G401 (cell line): ENCODE results near the gene RGS11. TPM values are rescaled to one million over a fixed set of nuclear protein-coding genes. Genes with fewer than 3 reads are reported as not detected.
"Not testable (repeated sequence)": the region's sequence is repeated elsewhere in the genome, so short reads cannot be mapped to it uniquely, and the experiment has no call there.

ENCODE experiments used
- DNase-seq: peaks from one replicate; pipeline ENCODE4 v3.0.0-alpha.2; 2015; ENCODE audit warnings: low spot score
- in situ Hi-C: cut with HindIII; loops from 2 replicates; pipeline ENCODE4 v1.10.0; 2016; ENCODE audit warnings: low sequenced_read_pairs, mixed read lengths
- total RNA-seq: library from RNA; depleted of rRNA; stranded (reverse); fragments of >200 nt; shearing (Covaris generic); gene quantifications from 2 replicates; pipeline ENCODE4 v1.2.3, GENCODE V29; 2014

Gene RGS11
- total RNA-seq, 1 experiment from 2014 or later: 0.37 TPM

DNA sequence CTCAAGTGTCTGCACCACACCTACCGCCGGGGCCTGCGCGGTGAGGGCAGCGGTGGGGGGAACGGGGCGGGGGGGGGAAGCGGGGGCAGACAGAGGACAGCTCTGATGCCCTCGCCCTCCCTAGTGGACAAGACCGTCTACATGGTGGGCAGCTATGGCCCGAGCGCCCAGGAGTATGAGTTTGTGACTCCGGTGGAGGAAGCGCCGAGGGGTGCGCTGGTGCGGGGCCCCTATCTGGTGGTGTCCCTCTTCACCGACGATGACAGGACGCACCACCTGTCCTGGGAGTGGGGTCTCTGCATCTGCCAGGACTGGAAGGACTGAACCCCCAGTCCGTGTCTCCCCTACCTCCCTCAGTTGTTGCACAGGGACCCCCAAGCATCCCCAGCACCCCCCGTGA is 6.7 kb upstream of the RGS11 start:
- in situ Hi-C loops: no loop called here
- no peak for DNase-seq

GRCh38 chr16:281660-282255 is 6.0 kb upstream of the RGS11 start:
- DNase-seq: peak; percentile 49
- in situ Hi-C loops: no loop called here

DNA sequence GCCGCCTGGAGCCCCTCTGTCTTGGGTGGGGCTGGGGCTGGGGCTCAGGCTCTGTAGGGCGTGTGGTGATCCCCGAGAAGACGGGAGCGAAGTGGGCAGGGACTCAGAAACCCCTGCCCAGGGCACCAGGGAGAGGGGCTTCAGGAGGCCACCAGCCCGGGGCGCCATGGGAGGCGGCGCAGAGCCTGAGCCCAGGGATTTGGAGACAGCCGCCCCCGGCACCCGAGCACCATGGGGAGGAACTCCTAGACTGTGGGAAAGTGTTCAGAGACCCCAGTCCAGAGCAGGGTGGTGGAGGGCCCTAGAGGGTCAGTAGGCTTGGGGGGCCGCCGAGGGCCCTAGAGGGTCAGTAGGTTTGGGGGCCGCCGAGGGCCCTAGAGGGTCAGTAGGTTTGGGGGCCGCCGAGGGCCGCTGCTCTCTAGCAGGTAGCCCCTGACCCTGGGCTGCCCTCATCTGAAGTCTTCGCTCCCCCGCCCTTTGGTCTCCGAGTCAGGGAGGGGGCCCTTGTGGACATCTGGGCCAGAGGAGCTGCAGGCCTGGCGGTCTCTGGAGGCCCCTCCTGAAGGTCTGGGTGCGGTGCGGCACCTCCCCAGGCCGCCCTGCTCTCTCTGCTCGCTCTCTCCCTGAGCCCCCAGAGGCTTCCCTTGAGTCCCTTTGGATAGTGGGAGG is 5.4 kb upstream of the RGS11 start:
- in situ Hi-C loops: no loop called here
- DNase-seq: no peak

DNA sequence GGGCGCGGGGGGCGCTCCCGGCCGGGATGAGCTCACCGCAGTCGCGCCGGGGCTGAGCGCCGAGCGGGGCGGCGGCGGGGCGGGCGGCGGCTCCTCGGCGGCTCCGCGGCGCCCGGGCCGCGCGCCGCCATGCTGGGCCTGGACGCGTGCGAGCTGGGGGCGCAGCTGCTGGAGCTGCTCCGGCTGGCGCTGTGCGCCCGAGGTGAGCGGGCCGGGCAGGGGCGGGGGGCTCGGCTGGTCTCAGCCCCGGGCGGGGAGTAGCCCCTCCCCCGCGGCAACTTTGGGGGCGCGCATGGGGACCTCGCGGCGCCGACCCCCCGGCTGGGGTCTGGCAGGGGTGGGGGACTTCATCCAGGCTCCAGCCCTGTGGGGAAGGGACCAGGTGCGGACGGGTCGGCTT is 4.8 kb upstream of the RGS11 start, which contains the start of gene ARHGDIG:
ARHGDIG (plus strand) TSS at position 40 of the 400 bp plus-strand sequence; CDS start at position 130, 90 bp downstream.
- DNase-seq: no peak
- in situ Hi-C loops: no loop called here

GRCh38 chr16:280005-280460 is 4.3 kb upstream of the RGS11 start:
- in situ Hi-C loops: no loop called here
- no peak for DNase-seq

- DNase-seq: no peak
- in situ Hi-C loops: no loop called here
Measured at GRCh38 chr16:279531-279930, 3.8 kb upstream of the RGS11 start.

DNA sequence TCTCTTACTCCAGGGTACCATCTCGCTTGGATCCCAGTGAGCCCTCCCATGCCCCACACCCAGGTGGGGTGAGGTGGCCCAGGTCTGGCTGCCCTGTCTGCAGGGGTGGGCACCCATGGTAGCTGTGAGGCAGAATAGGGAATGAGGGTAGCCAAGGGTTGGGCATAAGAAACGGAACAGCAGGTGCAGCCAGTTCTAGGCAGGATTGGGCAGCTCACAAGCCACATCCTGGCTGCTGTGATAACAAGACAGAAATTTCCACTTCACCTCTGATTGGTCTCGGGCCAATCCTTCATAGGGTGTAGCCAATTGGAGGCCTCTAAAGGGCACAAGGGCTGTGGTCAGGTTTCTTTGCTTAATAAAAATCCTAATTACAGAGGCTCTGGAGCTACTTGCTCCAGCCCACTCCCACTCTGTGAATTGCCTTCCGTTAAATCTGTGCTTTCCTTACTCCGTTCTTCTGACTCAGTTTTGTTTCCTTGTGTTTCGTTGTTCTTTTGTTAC is 3.2 kb upstream of the RGS11 start:
- DNase-seq: peak; percentile 89

GRCh38 chr16:276426-277077 is 808 bp upstream of the RGS11 start:
- in situ Hi-C loops: no loop called here
- no peak for DNase-seq

More for the DNA sequence above, 3.2 kb upstream of the RGS11 start:
- in situ Hi-C loops: no loop called here

- DNase-seq: no peak
- in situ Hi-C loops: no loop called here
Measured at GRCh38 chr16:275041-275641, 603 bp downstream of the RGS11 start.

DNA sequence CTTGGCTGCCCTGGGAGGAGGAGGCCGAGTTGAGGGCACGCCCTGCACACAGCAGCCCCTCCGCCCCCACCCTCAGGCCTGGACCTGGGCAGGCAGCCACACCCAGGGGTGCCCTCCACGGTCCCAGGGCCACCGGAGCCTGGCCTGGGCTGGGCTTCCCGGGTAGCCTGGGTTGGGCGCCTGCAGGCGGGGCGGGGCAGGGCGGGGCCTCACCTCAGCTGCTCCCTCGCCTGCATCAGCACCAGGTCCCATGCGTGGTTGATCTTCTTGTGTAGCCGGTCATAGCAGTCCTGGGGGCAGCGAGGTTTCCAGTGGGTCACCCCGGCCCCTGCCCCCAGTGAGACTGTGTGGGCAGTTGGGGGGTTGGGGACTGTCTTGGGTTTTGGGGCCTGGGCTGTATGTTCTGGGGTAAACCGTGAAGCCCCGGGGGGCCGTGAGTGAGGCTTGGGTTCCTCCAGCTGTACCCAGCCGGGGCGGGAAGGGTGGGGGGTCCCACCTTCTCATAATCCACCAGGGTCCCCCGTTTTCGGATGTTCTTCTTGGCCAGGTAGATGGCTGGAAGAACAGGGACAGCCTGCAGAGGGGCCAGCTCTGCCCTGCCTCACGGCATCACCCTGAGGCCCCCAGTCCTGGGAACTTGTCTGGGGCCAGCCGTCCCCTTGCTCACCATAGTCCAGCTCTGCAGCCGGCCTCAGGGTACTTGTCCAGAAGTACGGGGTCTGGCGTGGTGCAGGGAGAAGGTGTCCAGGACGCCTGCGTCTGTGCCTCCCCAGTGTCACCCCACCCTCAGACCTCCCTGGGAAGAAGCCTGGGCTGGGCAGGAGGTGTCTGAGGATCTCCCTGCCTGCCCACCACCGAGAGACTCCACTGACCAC is 2.0 kb downstream of the RGS11 start:
- in situ Hi-C loops: no loop called here
- DNase-seq: no peak

- no peak for DNase-seq
- in situ Hi-C loops: no loop called here
Measured at GRCh38 chr16:272633-273546, 2.9 kb downstream of the RGS11 start.

DNA sequence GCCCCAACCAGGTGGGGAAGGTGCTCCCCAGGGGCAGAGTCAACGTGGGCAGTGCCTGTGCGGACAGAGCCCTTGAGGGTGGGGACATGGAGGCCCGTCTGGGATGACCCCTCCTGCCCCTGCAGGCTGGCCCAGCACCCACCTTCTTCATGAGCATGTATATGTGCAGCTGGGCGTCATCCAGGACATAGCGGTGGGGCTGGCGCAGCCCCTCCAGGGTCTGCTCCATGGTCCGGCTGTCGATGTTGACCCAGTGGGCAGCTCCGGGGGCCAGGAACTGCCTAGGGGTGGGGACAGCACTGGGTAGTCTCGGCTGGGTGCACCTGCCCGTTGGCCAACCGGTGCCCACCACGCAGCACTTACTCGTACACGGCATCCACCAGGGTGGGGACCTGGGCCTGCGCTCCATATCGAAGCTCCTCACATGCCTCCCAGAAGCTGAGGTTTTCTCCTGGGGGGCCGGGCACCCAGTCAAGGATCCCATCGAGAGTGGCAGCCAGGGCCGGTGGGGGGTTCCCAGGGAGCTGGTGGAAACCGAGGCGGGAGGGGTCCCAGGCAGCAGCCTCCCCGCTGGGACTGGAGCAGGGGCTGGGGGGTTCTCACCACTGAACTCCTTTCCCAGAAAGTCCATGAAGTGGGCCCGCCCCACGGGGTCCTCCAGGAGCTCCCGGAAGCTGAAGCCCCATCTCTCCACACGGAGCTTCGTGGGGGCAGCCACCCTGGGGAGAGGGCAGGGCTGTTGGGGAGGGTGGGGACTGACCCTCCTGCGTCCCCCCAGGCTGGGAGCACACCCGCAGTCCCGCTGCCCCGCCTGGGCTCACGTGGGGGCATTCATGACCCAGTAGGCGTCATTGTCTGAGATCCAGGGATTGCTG is 5.1 kb downstream of the RGS11 start:
- DNase-seq: no peak
- in situ Hi-C loops: no loop called here

DNA sequence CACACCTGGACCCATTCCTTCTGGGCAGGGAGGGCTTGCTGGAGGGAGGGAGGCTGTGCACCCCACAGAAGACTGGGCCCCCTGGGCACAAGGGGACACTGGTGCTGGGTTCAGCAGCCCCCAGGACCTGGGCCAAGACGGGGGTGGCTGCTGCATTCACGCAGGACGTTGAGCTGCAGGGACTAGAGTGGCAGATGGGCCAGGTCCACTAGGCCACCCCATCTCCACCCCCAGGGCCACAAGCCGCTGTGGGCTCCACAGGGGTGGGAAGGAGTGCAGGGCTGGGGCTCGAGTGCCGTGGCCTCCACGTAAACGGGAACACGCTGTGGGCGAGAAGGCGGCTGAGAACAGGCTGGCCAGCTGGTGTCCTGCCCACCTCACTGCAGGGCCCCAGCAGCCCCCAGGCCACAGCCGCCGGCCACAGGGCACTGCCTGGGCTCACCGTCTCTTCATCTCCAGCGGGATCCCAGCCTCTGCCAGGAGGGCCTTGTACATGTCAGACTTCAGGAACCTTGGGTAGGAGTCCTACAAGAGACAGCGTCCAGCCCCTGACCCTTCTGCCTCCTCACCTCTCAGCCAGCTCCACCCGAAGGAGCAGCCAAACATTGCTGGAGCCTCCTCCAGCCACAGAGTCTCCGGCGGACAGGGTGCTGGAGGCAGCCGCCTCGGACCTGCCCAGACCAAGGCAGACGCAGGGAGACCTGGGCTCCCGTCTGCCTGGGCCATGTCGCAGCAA is 6.5 kb downstream of the RGS11 start:
- in situ Hi-C loops: no loop called here
- no peak for DNase-seq

GRCh38 chr16:268141-269053 is 7.3 kb downstream of the RGS11 start:
- in situ Hi-C loops: no loop called here
- peak; percentile 38 for DNase-seq

GRCh38 chr16:267562-267961 is 8.2 kb downstream of the RGS11 start:
- in situ Hi-C loops, DNase-seq: not testable (repeated sequence)
